NCI-H1417 (cell line): ENCODE data around the gene ERBB3.
"Not testable (repeated sequence)": the region's sequence is repeated elsewhere in the genome, so short reads cannot be mapped to it uniquely, and the experiment has no call there.

Source experiments
- DNase-seq, 3 experiments: peaks; one replicate each; lab custom pipeline; 2025; lab: John Stamatoyannopoulos, UW

ERBB3 gene

GRCh38 chr12:56114084-56114483 is 34.1 kb downstream of the ERBB3 start:
- DNase-seq: no peak

DNA sequence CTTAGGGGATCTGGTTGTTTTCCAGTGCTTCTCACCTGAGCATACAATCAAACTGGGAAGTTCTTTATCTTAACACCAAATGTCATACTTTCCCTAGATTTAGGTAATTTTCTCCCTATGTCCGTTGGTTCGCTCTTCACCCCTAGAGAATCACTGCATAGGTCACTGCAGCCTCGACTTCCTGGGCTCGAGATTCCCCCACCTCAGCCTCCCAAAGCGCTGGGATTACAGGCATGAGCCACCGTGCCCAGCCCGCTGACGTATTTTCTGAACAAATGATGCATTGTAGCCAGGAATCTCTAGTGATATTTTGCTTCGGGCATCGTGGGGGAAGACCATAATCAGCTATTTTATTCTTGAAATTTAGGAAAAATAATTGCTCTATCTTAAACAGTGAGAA is 35.4 kb downstream of the ERBB3 start:
- DNase-seq: no peak

GRCh38 chr12:56116267-56117081 is 36.5 kb downstream of the ERBB3 start, which contains the start of gene RPL41:
RPL41 (plus strand) TSS chr12:56116633.
- DNase-seq: peak; percentile 98 to 99 (median 99)

DNA sequence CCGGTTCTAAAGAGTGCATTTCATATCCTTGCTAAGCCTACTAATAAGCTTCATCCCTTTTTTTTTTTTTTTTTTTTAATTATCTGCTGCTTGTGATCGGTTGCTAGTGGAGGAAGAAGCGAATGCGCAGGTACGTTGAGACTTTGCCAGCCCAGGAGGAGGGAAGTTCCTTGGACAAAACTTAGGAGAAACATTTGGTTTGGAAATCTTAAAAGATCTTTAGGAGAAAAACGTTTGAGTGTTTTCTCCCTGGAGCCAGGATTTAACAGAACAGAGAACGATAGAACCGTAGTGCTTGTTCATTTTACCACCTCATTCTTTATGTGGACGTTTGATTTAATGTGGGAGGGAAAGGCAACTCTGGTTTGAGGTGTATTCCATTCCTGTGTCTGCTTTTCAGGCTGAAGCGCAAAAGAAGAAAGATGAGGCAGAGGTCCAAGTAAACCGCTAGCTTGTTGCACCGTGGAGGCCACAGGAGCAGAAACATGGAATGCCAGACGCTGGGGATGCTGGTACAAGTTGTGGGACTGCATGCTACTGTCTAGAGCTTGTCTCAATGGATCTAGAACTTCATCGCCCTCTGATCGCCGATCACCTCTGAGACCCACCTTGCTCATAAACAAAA is 37.2 kb downstream of the ERBB3 start:
- not testable (repeated sequence) for DNase-seq

DNA sequence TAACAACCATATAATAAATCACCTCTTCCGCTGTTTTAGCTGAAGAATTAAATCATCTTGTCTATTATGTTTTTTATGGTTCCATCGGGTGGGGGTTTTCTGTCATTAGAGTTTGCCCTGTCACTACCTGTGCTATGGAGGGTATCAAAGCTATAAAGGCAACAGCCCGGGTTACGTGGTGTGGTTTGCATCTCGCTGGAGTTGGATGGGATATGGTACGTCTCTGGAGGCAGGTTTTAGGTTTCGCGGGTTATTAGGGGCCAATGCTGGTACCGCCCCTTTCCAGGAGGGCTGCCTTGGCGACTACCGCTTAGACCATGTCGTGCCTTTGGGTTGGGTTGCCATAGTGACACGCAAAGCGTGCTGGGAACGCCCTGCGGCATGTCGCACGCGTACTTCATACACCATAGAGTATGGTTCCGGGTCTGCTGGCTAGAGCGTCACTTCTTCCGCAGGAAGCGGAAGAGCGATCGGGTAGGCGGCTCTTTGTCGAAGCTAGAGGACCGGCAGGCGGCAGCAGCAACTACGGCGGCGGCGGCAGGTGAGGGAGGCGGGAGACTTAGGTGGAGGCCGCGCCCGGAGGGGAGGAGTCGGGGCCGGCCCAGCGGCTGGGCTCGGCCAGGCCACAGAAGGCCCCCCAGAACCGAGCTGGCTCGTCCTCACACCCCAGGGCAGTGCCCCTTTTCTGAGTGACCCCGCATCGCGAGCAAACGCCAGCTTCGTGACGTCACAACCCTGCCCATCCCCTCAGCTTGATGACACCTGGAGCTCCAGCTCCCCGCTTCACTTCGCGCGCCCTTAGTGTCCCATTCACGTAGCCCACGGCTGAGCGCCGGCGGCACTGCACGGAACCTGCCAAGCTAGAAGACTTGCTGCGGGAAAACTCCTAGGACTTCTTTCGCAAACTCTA is 38.1 kb downstream of the ERBB3 start, which contains the start of gene ZC3H10:
Gene ZC3H10 (plus strand): TSS at position 489 of the 910 bp plus-strand sequence. CDS start 2,297 bp downstream, outside the sequence.
- DNase-seq: peak; percentile 99 to 100 (median 99)

- no peak for DNase-seq
Observed at GRCh38 chr12:56118688-56119357, 38.9 kb downstream of the ERBB3 start.

GRCh38 chr12:56119361-56119796 is 39.4 kb downstream of the ERBB3 start:
- DNase-seq: peak; percentile 62 to 88 (median 78)

GRCh38 chr12:56120158-56120846 is 40.3 kb downstream of the ERBB3 start:
- DNase-seq: no peak

DNA sequence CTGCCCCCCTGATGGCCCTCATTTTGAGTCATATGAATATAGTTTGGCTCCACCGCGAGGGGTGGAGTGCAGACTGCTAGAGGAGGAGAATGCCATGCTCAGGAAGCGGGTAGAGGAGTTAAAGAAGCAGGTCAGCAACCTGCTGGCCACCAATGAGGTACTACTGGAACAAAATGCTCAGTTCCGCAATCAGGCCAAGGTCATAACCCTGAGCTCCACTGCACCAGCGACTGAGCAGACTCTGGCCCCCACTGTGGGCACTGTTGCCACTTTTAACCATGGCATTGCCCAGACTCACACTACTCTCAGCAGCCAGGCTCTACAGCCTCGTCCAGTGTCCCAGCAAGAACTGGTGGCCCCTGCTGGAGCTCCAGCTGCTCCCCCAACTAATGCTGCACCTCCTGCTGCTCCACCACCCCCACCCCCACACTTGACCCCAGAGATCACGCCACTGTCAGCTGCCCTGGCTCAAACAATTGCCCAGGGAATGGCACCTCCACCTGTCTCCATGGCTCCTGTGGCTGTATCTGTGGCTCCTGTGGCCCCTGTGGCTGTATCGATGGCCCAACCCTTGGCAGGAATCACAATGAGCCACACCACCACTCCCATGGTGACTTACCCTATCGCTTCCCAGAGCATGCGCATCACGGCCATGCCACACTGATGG is 41.4 kb downstream of the ERBB3 start:
- no peak for DNase-seq

DNA sequence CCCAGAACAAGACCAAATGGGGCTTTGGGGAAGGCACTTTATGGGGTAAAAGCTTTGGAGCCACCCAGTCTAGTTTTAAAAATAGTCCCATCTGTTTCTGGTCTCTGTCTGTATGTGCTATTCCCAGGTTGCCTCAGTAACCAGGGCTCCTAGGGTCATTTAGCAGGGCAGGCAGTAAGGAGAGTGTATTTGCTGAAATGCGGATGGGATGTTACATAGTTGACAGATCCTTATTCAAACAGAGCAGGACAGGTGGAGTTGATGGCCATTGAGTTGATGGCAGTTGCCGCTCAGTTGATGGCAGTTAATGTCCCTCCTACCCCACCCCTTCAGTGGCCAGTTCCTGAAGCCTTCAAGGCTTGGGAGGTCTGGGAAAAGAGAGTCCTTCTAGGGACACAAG is 42.7 kb downstream of the ERBB3 start:
- peak in 1 of 3 experiments; percentile 46 for DNase-seq

DNA sequence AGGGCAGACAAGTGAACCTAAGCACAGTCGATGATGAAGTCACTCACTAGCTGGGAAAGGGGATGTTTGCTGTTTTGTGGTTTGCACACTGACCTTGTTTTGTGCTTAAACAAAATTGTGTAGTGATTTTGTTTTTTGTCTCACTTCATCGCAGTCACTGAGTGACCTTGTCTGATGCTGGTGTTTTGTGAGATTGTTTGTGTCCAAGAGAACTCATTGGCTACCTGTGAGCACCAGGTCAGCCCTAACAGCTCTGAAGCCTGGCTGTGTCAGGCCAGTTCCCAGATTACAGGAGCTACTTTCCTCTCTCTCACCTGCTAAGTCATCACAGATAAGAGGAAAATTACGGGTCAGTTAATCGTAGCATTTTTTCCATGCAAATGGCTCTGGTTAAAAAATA is 44.2 kb downstream of the ERBB3 start:
- DNase-seq: no peak

DNA sequence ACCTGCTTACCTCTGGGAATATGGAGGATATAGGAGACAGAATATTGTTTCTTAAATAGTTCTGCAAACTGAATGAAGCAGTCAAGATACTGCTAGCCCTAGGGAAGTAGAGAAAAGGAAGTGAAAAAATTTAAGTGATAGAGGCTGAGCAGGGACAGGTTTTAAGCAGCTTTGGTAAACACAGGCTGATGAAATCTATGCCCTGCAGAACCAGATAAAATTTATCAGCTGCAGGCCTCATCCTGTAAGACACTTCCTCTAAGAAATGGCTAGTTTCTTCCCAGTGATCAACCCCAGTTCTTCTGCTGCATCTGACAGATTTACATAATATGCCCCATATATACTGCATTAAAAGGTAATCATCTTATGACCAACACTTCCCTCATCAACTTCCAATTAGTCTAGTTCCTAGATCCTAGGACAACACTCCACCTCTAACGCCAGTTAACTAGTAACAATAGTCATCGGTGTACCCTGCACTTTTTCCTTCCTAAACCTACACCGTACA is 46.8 kb downstream of the ERBB3 start:
- DNase-seq: peak in 1 of 3 experiments; percentile 54

DNA sequence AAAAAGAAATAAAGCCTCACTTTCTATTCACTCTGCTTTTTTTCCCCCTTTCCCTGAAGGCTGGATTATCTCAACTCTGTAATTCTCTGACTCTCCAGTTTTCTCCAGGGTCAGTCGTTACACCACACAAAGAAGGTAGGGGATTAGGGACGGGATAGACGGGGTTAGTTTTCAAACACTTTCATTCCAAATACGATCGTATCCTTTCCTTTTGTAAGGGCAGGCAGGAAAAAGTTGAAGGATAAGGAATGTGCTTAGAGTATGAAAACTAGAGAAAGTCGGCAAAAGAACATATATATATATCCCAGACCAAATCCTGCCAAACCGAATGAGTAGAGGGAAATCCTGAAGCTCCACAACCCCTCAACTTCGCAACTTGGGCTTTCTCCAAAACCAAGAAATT is 47.5 kb downstream of the ERBB3 start:
- no peak for DNase-seq

DNA sequence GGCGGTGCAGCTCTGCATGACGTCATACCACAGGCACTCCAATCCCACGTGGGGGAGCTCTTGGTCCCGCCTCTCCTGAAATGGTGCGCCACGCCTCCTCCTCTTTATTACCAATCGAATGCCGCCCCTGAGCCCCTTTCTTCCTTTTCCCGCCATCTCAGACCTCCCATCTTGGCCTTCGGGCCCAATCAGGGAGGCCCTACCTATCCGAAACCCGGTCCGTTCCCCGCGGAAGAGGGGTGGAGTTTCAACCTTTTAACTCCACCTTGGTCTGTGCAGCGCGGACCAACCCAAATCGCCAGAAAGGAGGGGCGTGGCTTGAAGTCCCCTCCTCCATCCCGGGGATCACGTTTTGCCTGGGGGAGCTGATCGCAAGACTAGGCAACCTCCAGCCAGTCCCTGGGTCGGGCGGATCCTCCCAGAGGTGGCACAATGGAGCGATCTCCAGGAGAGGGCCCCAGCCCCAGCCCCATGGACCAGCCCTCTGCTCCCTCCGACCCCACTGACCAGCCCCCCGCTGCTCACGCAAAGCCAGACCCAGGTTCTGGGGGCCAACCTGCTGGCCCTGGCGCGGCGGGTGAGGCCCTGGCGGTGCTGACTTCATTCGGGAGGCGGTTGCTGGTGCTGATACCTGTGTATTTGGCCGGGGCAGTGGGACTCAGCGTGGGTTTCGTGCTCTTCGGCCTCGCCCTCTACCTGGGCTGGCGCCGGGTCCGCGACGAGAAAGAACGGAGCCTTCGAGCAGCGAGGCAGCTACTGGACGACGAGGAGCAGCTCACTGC is 48.1 kb downstream of the ERBB3 start, which contains the start of gene ESYT1:
Gene ESYT1 (plus strand): TSS at position 380 of the 782 bp plus-strand sequence. CDS start 53 bp downstream, at position 433.
- DNase-seq: peak; percentile 99 to 100 (median 99)

DNA sequence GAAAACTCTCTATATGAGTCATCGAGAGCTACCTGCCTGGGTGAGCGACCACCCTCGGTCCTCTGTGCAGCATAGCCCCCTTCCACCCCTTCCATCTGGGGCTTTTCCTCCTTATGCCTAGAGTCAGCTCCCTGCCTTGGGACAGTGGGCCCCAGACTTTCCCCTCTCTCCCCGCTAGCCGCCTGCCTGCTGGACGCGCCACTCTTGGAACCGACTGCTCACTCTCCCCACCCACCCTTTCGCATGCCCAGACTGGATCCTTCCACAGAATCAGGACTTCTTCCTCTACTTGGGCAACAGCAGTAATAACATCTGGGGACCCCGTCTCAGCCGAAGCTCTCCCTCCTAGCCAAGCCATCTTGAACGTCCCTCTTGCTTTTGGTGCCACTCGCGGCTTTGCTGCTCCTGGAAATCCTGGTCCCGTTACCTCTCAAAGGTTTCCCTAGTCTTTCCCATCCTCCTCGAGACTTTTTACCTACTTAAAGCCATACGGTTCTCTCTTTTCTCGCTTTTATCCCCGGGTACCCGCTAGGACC is 48.8 kb downstream of the ERBB3 start:
- DNase-seq: peak in 2 of 3 experiments; percentile 67 to 69

DNA sequence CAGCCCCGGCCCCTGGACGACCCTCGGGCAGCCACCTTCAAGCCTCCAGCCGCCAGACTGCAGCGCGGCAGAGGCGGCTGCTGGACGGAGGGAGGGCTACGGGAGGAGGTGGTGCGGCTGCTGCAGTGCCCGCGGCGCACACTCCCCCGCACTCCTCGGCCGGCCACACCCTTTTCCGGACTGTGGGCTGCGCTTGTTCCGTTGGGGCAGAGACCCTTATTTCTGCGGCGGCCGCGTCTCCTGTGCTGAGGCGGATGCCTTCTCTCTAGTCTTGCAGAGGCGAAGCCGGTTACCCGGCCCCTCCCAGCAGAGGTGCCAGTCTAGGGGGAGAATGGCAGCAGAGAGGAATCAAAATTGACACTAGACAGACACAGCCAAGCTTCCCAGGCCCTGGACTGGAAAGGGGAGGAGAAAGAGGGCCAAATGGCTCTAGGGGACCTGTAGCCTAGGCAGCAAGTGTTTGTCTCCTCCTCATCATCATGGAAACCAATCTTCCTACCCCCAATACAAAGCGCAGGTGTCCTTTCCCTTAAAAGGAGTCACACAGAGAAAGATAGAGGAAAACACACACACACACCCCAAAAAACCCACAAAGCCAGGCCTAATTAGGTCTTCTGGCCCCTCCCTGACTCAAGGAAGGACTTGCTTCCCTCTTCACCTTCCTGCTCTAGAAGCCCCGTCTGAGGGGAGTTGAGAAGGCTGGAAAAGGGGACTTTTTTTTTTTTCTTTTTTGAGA is 49.4 kb downstream of the ERBB3 start:
- DNase-seq: peak; percentile 21 to 74 (median 69)

DNA sequence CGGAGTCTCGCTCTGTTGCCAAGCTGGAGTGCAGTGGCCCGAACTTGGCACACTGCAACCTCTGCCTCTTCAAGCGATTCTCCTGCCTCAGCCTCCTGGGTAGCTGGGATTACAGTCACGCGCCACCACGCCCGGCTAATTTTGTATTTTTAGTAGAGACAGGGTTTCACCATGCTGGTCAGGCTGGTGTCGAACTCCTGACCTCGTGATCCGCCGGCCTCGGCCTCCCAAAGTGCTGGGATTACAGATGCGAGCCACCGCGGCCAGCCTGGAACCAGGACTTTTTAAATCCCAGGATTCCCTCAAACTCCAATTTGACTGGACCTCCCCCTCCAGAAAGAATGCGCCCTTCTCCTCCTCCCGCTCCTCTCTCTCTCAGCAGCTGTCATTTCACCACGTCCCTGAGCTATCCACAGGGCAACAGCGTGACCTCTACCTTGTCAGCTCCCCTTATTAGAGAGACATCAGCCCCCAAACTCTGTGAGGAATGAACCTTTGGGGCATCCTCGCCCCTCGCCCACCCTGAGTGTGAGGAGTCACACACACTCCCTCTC is 50.1 kb downstream of the ERBB3 start:
- DNase-seq: no peak

DNA sequence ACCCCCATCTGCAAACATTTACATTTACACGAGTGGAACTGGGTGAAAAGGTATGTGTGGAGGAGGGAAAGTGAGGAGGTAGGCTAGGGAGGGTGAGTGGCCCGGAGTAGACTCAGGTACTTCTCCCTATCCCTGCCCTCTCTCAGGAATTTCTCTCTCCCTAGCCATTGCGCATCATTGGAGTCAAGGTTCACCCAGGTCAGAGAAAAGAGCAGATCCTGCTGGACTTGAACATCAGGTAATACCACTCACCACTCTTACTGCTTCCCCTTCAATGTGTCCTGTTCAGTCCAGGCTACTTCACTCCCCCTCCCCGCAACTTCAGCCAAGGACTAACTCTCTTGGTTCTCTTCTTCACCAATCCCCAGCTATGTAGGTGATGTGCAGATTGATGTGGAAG is 50.9 kb downstream of the ERBB3 start:
- no peak for DNase-seq
